GM18861 (cell line): ENCODE measurements around the gene SPDYE17.
"Not testable (repeated sequence)": the region's sequence is repeated elsewhere in the genome, so short reads cannot be mapped to it uniquely, and the experiment has no call there.

Experiments
- ATAC-seq: cut with Tn5 transposase; IDR thresholded peaks from one replicate; pipeline ENCODE4 v1.9.1; 2021; ENCODE audit not compliant: unreplicated experiment

The SPDYE17 gene

GRCh38 chr7:76972391-76972790 is 59.8 kb downstream of the SPDYE17 start:
- not testable (repeated sequence) for ATAC-seq
